KMS-11 (cell line): ENCODE data around the gene CELF1.
A peak's percentile ranks its signal among the peaks of the same experiment; 100 is the strongest.

Experiments used
- H2AFZ ChIP-seq: fragments of 200-600 bp; sonication (generic); 2 replicates; pipeline ENCODE4 v1.6.1; 2016; ENCODE audit warnings: antibody characterized with exemption, mixed run types, low read depth
- H3K27ac ChIP-seq: fragments of 200-600 bp; sonication (generic); 2 replicates; pipeline ENCODE4 v1.6.1; 2016; ENCODE audit warnings: mild to moderate bottlenecking, mixed run types
- H3K27me3 ChIP-seq: fragments of 200-600 bp; sonication (generic); 2 replicates; pipeline ENCODE4 v1.6.1; 2017; ENCODE audit warnings: mild to moderate bottlenecking, low read depth, mixed run types, moderate library complexity; ENCODE audit not compliant: insufficient read depth
- H3K36me3 ChIP-seq: fragments of 200-600 bp; sonication (generic); 2 replicates; pipeline ENCODE4 v1.6.1; 2017; ENCODE audit warnings: mild to moderate bottlenecking, mixed run types; ENCODE audit not compliant: insufficient read depth
- H3K4me1 ChIP-seq: fragments of 200-600 bp; sonication (generic); 2 replicates; pipeline ENCODE4 v1.6.1; 2016; ENCODE audit warnings: mild to moderate bottlenecking, low read depth, mixed run types; ENCODE audit not compliant: poor library complexity, severe bottlenecking
- H3K4me2 ChIP-seq: fragments of 200-600 bp; sonication (generic); 2 replicates; pipeline ENCODE4 v1.7.0; 2016; ENCODE audit warnings: mild to moderate bottlenecking, mixed run types
- H3K4me3 ChIP-seq: fragments of 200-600 bp; sonication (generic); IDR thresholded peaks from 2 replicates; pipeline ENCODE4 v1.6.1; 2017; ENCODE audit warnings: low read depth, low read length, mixed read lengths; ENCODE audit not compliant: insufficient read depth
- H3K79me2 ChIP-seq: fragments of 200-600 bp; sonication (generic); 2 replicates; pipeline ENCODE4 v1.6.1; 2016; ENCODE audit warnings: low read depth, mixed run types; ENCODE audit not compliant: insufficient read depth
- H3K9ac ChIP-seq: fragments of 200-600 bp; sonication (generic); 2 replicates; pipeline ENCODE4 v1.6.1; 2016; ENCODE audit warnings: mild to moderate bottlenecking, mixed run types
- H4K20me1 ChIP-seq: fragments of 200-600 bp; sonication (generic); 2 replicates; pipeline ENCODE4 v1.6.1; 2016; ENCODE audit warnings: mild to moderate bottlenecking, mixed run types; ENCODE audit not compliant: insufficient read depth
- TF ChIP-seq, protein P1 (sequence below): fragments of 200-600 bp; sonication (generic); conservative IDR thresholded peaks from 2 replicates; pipeline ENCODE4 v1.6.1; 2017; ENCODE audit warnings: low read depth, mild to moderate bottlenecking, antibody characterized with exemption, low read length, moderate library complexity, mixed read lengths

Gene CELF1

DNA sequence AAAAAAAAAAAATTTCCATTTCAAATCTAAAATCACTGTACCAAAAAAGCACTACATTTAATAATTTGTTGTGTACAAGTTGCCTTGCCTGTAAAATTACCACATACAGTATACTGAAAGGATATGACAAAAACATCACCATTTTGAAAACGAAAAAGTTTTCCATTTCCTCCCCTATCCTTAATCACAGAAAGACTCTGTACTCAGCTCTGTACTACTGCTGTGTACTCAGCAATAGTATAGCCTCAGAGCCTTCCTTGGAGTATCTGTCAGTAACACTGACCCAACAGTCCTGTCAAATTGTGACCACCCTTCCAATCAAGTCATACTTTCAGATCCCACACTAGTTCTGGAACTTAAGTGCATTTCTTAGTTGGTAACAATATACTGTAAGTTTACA, 48.0 kb downstream of the CELF1 start:
- Histone ChIP-seq H2AFZ (no peak overlapping the region), H3K79me2 (peaks cover 97% of the 10 kb centered on the region), H3K36me3 (no peaks in the 10 kb centered on the region), H3K4me1 (peaks cover 85% of the 10 kb centered on the region), H4K20me1 (peaks cover 22% of the 10 kb centered on the region), H3K4me2 (no peak overlapping the region), H3K27ac (no peak overlapping the region), H3K27me3 (no peaks in the 10 kb centered on the region), H3K4me3 (no peak overlapping the region), H3K9ac (no peak overlapping the region)
- TF ChIP-seq, protein P1, sequence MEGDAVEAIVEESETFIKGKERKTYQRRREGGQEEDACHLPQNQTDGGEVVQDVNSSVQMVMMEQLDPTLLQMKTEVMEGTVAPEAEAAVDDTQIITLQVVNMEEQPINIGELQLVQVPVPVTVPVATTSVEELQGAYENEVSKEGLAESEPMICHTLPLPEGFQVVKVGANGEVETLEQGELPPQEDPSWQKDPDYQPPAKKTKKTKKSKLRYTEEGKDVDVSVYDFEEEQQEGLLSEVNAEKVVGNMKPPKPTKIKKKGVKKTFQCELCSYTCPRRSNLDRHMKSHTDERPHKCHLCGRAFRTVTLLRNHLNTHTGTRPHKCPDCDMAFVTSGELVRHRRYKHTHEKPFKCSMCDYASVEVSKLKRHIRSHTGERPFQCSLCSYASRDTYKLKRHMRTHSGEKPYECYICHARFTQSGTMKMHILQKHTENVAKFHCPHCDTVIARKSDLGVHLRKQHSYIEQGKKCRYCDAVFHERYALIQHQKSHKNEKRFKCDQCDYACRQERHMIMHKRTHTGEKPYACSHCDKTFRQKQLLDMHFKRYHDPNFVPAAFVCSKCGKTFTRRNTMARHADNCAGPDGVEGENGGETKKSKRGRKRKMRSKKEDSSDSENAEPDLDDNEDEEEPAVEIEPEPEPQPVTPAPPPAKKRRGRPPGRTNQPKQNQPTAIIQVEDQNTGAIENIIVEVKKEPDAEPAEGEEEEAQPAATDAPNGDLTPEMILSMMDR = no peak

DNA sequence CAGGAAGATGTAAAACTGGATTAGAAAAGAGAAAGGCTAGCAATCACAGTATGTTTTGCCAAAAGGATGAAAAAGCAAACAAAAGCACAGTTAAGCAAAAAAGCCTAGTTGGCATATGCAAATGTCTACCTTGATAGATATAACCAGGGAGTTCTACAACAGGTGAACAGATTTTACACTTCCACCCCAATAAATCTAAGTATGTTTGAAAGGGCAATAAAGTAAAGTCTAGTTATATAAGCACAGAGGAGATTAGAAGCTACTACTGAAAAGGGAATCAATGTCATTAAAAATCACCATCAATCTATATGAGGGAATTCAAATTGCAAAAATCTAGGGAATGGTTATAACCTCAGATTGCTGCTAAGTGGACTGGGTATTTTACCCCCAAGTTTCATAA, 49.7 kb downstream of the CELF1 start:
- Histone ChIP-seq H4K20me1 (peaks cover 14% of the 10 kb centered on the region), H3K79me2 (peaks cover 93% of the 10 kb centered on the region), H3K36me3 (no peaks in the 10 kb centered on the region), H3K27ac (no peak overlapping the region), H2AFZ (no peak overlapping the region), H3K4me3 (no peak overlapping the region), H3K27me3 (no peaks in the 10 kb centered on the region), H3K9ac (no peak overlapping the region), H3K4me2 (no peak overlapping the region), H3K4me1 (peaks cover 85% of the 10 kb centered on the region)
- TF ChIP-seq, protein P1 = no peak

DNA sequence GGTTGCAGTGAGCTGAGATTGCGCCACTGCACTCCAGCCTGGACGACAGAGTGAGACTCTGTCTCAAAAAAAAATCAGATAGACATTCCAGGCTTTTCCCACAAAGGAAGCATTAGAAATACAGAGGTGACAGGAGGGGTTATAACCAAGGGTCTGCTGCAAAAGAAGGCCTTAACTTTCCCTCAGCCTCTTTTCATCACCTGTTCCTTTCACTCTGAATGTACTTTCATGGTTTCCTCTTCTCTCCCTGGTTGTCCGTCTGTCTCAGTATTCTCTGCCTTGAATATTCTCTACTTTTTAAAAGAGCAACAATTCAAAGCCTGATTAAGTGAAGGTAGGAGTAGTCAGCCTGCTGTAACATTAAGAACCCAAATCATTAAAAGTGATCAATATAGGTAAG, 50.2 kb downstream of the CELF1 start:
- H3K36me3 ChIP-seq = no peaks in the 10 kb centered on the region
- peaks cover 85% of the 10 kb centered on the region for H3K4me1 ChIP-seq
- peaks cover 10% of the 10 kb centered on the region for H4K20me1 ChIP-seq
- H2AFZ ChIP-seq = no peak overlapping the region
- peaks cover 93% of the 10 kb centered on the region for H3K79me2 ChIP-seq
- no peak overlapping the region for H3K27ac ChIP-seq
- no peak overlapping the region for H3K9ac ChIP-seq
- H3K4me2 ChIP-seq = no peak overlapping the region
- no peak overlapping the region for H3K4me3 ChIP-seq
- no peaks in the 10 kb centered on the region for H3K27me3 ChIP-seq
- TF ChIP-seq, protein P1 = no peak

DNA sequence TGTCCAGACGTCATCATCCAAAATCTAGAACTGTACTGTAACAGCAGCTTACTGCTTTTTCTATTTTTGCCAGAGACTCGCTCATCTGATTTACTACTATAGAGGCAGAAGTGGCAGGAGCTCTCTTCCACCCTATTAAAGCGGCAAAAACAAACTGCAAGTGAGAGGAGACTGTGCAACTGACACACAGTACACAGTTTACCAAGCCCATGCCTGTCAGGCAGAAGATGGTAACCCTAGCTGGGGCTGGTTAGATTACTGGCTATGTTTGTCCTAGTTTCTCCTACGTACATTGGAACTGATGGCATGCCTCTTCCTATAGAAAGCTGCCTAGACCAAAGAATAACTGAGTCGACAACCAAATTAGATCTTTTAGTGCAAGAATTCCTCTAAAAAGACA, 51.8 kb downstream of the CELF1 start:
- H3K27ac ChIP-seq = peak overlapping the region; percentile 53; the same call in 1 of the 2 replicates
- no peak overlapping the region for H3K9ac ChIP-seq
- TF ChIP-seq, protein P1 = no peak
- H3K79me2 ChIP-seq = peaks cover 95% of the 10 kb centered on the region
- no peak overlapping the region for H2AFZ ChIP-seq
- H3K4me2 ChIP-seq = peak overlapping the region; percentile 52; the same call in 1 of the 2 replicates
- peaks cover 85% of the 10 kb centered on the region for H3K4me1 ChIP-seq
- H3K36me3 ChIP-seq = no peaks in the 10 kb centered on the region
- peaks cover 11% of the 10 kb centered on the region for H4K20me1 ChIP-seq
- H3K4me3 ChIP-seq = no peak overlapping the region
- no peaks in the 10 kb centered on the region for H3K27me3 ChIP-seq
